IPS-NIHi7 (cell line): ENCODE measurements around the gene ZSCAN5C.
"Not testable (repeated sequence)": the region's sequence is repeated elsewhere in the genome, so short reads cannot be mapped to it uniquely, and the experiment has no call there.

Experiments used
- DNase-seq: peaks from one replicate; pipeline ENCODE4 v3.0.0; 2012; ENCODE audit warnings: mixed read lengths; ENCODE audit errors: extremely low spot score

ZSCAN5C gene

GRCh38 chr19:56201973-56202372 is at the start of gene ZSCAN5C:
ZSCAN5C (plus strand) TSS chr19:56202273; CDS start chr19:56205914, 3,641 bp downstream.
- DNase-seq, result no peak

- no peak for DNase-seq
Observed at GRCh38 chr19:56152644-56153043, 49.4 kb upstream of the ZSCAN5C start.

GRCh38 chr19:56153507-56153906 is 48.6 kb upstream of the ZSCAN5C start:
- DNase-seq, result peak; percentile 85

GRCh38 chr19:56155124-56155687 is 46.9 kb upstream of the ZSCAN5C start:
- peak; percentile 81 for DNase-seq

GRCh38 chr19:56156768-56157167 is 45.3 kb upstream of the ZSCAN5C start:
- DNase-seq, result no peak

- no peak for DNase-seq
Observed at GRCh38 chr19:56158170-56158757, 43.8 kb upstream of the ZSCAN5C start.

GRCh38 chr19:56159009-56159559 is 43.0 kb upstream of the ZSCAN5C start:
- DNase-seq, result no peak

- no peak for DNase-seq
Observed at GRCh38 chr19:56159622-56160271, 42.3 kb upstream of the ZSCAN5C start.

- DNase-seq, result no peak
Observed at GRCh38 chr19:56161534-56161933, 40.5 kb upstream of the ZSCAN5C start.

GRCh38 chr19:56162258-56162657 is 39.8 kb upstream of the ZSCAN5C start:
- DNase-seq, result no peak

- no peak for DNase-seq
Observed at GRCh38 chr19:56163097-56163496, 39.0 kb upstream of the ZSCAN5C start.

- peak; percentile 72 for DNase-seq
Observed at GRCh38 chr19:56167064-56167578, 35.0 kb upstream of the ZSCAN5C start.

GRCh38 chr19:56170261-56170660 is 31.8 kb upstream of the ZSCAN5C start:
- no peak for DNase-seq

- no peak for DNase-seq
Observed at GRCh38 chr19:56174086-56174485, 28.0 kb upstream of the ZSCAN5C start.

- no peak for DNase-seq
Observed at GRCh38 chr19:56174550-56174949, 27.5 kb upstream of the ZSCAN5C start.

- DNase-seq, result not testable (repeated sequence)
Observed at GRCh38 chr19:56175861-56176307, 26.2 kb upstream of the ZSCAN5C start, which contains the start of gene GALP. GALP (plus strand) TSS chr19:56176008; CDS start chr19:56177109, 1,101 bp downstream.

GRCh38 chr19:56176310-56176709 is 25.8 kb upstream of the ZSCAN5C start:
- DNase-seq, result not testable (repeated sequence)

GRCh38 chr19:56176881-56177280 is 25.2 kb upstream of the ZSCAN5C start:
- DNase-seq, result no peak

GRCh38 chr19:56177564-56178243 is 24.4 kb upstream of the ZSCAN5C start:
- no peak for DNase-seq

- no peak for DNase-seq
Observed at GRCh38 chr19:56189785-56190184, 12.3 kb upstream of the ZSCAN5C start.

- peak; percentile 28 for DNase-seq
Observed at GRCh38 chr19:56191115-56191514, 11.0 kb upstream of the ZSCAN5C start.

- DNase-seq, result no peak
Observed at GRCh38 chr19:56191711-56192110, 10.4 kb upstream of the ZSCAN5C start.
